Neural cell (in vitro differentiated cells): ENCODE results near the gene FYB1. TPM values are rescaled to one million over a fixed set of nuclear protein-coding genes. Genes with fewer than 3 reads are reported as not detected.

Experiments
- H2AFZ ChIP-seq: fragments of 200-600, 300-800 bp; sonication (generic), shearing (Covaris generic); 2 replicates; pipeline ENCODE4 v1.6.0; 2014; ENCODE audit warnings: low read depth, mild to moderate bottlenecking, antibody characterized with exemption, low read length, moderate library complexity
- H3F3A ChIP-seq: fragments of 200-600 bp; shearing (Covaris generic); 2 replicates; pipeline ENCODE4 v1.6.1; 2016; ENCODE audit warnings: mild to moderate bottlenecking, moderate library complexity, mixed read lengths, antibody characterized with exemption, low read length; ENCODE audit not compliant: insufficient read depth, poor library complexity, severe bottlenecking
- H3K27ac ChIP-seq: fragments of 200-600, 300-800 bp; sonication (generic), shearing (Covaris generic); 2 replicates; pipeline ENCODE4 v1.5.1; 2014; ENCODE audit warnings: mild to moderate bottlenecking, low read length, moderate library complexity
- H3K27me3 ChIP-seq: fragments of 300-800, 200-600 bp; sonication (generic), shearing (Covaris generic); 2 replicates; pipeline ENCODE4 v1.6.0; 2014; ENCODE audit warnings: mild to moderate bottlenecking, low read depth, low read length, moderate library complexity; ENCODE audit not compliant: insufficient read depth
- H3K36me3 ChIP-seq: fragments of 300-800, 200-600 bp; sonication (generic), shearing (Covaris generic); 2 replicates; pipeline ENCODE4 v1.5.1; 2014; ENCODE audit warnings: mild to moderate bottlenecking, antibody characterized with exemption, low read length, moderate library complexity; ENCODE audit not compliant: insufficient read depth
- H3K4me2 ChIP-seq: fragments of 300-800, 200-600 bp; sonication (generic), shearing (Covaris generic); 2 replicates; pipeline ENCODE4 v1.6.0; 2014; ENCODE audit warnings: mild to moderate bottlenecking, low read length
- H3K4me3 ChIP-seq: fragments of 300-800, 200-600 bp; sonication (generic), shearing (Covaris generic); 2 replicates; pipeline ENCODE4 v1.5.1; 2014; ENCODE audit warnings: mild to moderate bottlenecking, low read length, moderate library complexity
- H3K79me2 ChIP-seq: fragments of 200-600 bp; shearing (Covaris generic); replicated peaks from 2 replicates; pipeline ENCODE4 v1.6.0; 2014; ENCODE audit warnings: mild to moderate bottlenecking, low read length, moderate library complexity; ENCODE audit not compliant: insufficient read depth
- H3K9ac ChIP-seq: fragments of 300-800, 200-600 bp; sonication (generic), shearing (Covaris generic); 2 replicates; pipeline ENCODE4 v1.6.1; 2016; ENCODE audit warnings: mild to moderate bottlenecking, low read length, mixed read lengths
- H3K9me2 ChIP-seq: fragments of 200-600 bp; shearing (Covaris generic); 2 replicates; pipeline ENCODE4 v1.6.1; 2016; ENCODE audit warnings: mild to moderate bottlenecking, low read length, mixed read lengths; ENCODE audit not compliant: insufficient read depth
- H3K9me3 ChIP-seq: fragments of 200-600, 300-800 bp; sonication (generic), shearing (Covaris generic); 2 replicates; pipeline ENCODE4 v1.6.1; 2016; ENCODE audit warnings: mild to moderate bottlenecking, mixed run types, low read length, moderate library complexity, mixed read lengths
- H4K20me1 ChIP-seq: fragments of 200-600 bp; shearing (Covaris generic); 2 replicates; pipeline ENCODE4 v1.6.1; 2016; ENCODE audit warnings: mild to moderate bottlenecking, mixed run types; ENCODE audit not compliant: insufficient read depth
- EP300 ChIP-seq: fragments of 450-650 bp; conservative IDR thresholded peaks from 2 replicates; pipeline ENCODE4 v1.6.1; 2014; ENCODE audit warnings: antibody characterized with exemption, mild to moderate bottlenecking, moderate library complexity; ENCODE audit not compliant: poor library complexity, severe bottlenecking
- EZH2 ChIP-seq: fragments of 200-600, 300-800 bp; shearing (Covaris generic), sonication (generic); IDR thresholded peaks from 2 replicates; pipeline ENCODE4 v1.6.1; 2014; ENCODE audit warnings: antibody characterized with exemption, low read length, borderline replicate concordance, mild to moderate bottlenecking; ENCODE audit not compliant: insufficient read depth, poor library complexity, severe bottlenecking
- MXI1 ChIP-seq: fragments of 450-650 bp; conservative IDR thresholded peaks from 2 replicates; pipeline ENCODE4 v1.6.1; 2014; ENCODE audit warnings: antibody characterized with exemption, mild to moderate bottlenecking; ENCODE audit not compliant: poor library complexity, severe bottlenecking
- POLR2AphosphoS5 ChIP-seq: IDR thresholded peaks from 2 replicates; pipeline ENCODE4 v1.6.1; 2012
- RAD21 ChIP-seq: fragments of 450-650 bp; conservative IDR thresholded peaks from 2 replicates; pipeline ENCODE4 v1.6.1; 2014; ENCODE audit warnings: antibody characterized with exemption, mild to moderate bottlenecking, moderate library complexity
- SMC3 ChIP-seq: fragments of 450-650 bp; conservative IDR thresholded peaks from 2 replicates; pipeline ENCODE4 v1.6.1; 2014; ENCODE audit warnings: antibody characterized with exemption, mild to moderate bottlenecking, moderate library complexity; ENCODE audit not compliant: poor library complexity
- TAF1 ChIP-seq: IDR thresholded peaks from 2 replicates; pipeline ENCODE4 v1.6.1; 2012; ENCODE audit warnings: low read depth
- polyA plus RNA-seq: library from polyadenylated mRNA; depleted of rRNA; stranded (reverse); fragments of >200 nt; gene quantifications from 2 replicates; pipeline ENCODE4 v1.2.3, GENCODE V29; 2014
- TF ChIP-seq, protein P1 (sequence below): IDR thresholded peaks from 2 replicates; pipeline ENCODE4 v1.6.1; 2012; ENCODE audit warnings: borderline replicate concordance
- TF ChIP-seq, protein P2 (sequence below): fragments of 450-650 bp; IDR thresholded peaks from 2 replicates; pipeline ENCODE4 v1.5.1; 2014; ENCODE audit warnings: antibody characterized with exemption, mild to moderate bottlenecking, moderate library complexity; ENCODE audit not compliant: poor library complexity, severe bottlenecking

FYB1 gene
- polyA plus RNA-seq, 1 donor from 2014 or later, result not detected

DNA sequence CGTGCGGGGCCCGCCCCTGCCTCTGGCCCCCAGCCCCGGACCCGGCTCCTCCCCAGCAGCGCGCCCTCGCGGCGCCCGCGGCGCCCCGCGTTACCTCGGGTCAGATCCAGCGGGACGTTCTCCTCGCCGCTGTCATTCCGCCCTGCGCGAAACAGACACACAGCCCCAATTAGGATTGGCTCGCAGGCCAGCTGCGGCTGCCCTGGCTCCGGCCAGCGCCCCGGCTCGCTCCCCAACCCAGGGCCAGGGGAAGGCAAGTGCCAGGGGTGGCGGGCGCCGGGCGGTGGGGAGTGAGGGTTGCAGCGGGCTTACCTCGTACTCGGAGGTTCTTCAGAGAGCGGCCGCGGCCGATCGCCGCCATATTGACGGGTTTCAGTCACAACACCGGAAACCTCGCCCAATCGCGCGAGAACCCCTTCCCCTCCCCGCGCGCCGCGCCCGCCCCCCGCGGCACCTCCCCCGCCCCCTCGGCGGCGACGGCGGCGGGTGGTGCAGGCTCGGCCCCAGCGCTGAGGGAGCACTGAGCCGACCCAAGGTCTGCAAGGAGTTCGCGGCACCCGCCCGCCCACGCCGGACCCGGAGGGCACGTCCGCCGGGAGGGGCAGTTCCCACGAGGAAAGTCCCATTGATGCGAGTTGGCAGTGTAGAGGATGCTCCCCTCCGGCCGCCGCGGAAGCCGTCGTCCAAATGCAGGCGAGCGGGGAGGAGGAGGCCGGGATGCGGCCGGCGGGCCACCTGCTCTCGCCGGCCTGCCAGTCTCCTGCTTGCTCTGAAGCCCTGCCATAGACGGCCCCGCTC, 145.1 kb downstream of the FYB1 start, which contains the start of gene RICTOR:
Gene RICTOR (minus strand): TSS at position 383 of the 798 bp plus-strand sequence. CDS start 22 bp downstream, at position 361.
- Histone ChIP-seq H3K9me2 (no peaks in the 10 kb centered on the region), H3K27me3 (no peaks in the 10 kb centered on the region), H3K9me3 (no peaks in the 10 kb centered on the region), H3K4me2 (peak within 1 kb of the TSS; percentile 58), H4K20me1 (no peaks in the 10 kb centered on the region), H2AFZ (peak within 1 kb of the TSS; percentile 86), H3K79me2 (peaks cover 38% of the 10 kb centered on the region), H3K4me3 (peak within 1 kb of the TSS; percentile 85), H3K36me3 (no peaks in the 10 kb centered on the region), H3K27ac (peak within 1 kb of the TSS; percentile 94), H3F3A (no peaks in the 10 kb centered on the region), H3K9ac (peak within 1 kb of the TSS; percentile 96)
- TF ChIP-seq TAF1, result peak; percentile 95
- TF ChIP-seq SMC3, result no peak
- TF ChIP-seq, protein P1, sequence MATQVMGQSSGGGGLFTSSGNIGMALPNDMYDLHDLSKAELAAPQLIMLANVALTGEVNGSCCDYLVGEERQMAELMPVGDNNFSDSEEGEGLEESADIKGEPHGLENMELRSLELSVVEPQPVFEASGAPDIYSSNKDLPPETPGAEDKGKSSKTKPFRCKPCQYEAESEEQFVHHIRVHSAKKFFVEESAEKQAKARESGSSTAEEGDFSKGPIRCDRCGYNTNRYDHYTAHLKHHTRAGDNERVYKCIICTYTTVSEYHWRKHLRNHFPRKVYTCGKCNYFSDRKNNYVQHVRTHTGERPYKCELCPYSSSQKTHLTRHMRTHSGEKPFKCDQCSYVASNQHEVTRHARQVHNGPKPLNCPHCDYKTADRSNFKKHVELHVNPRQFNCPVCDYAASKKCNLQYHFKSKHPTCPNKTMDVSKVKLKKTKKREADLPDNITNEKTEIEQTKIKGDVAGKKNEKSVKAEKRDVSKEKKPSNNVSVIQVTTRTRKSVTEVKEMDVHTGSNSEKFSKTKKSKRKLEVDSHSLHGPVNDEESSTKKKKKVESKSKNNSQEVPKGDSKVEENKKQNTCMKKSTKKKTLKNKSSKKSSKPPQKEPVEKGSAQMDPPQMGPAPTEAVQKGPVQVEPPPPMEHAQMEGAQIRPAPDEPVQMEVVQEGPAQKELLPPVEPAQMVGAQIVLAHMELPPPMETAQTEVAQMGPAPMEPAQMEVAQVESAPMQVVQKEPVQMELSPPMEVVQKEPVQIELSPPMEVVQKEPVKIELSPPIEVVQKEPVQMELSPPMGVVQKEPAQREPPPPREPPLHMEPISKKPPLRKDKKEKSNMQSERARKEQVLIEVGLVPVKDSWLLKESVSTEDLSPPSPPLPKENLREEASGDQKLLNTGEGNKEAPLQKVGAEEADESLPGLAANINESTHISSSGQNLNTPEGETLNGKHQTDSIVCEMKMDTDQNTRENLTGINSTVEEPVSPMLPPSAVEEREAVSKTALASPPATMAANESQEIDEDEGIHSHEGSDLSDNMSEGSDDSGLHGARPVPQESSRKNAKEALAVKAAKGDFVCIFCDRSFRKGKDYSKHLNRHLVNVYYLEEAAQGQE, result peak; percentile 80
- peak; percentile 56 for TF ChIP-seq MXI1
- no peak for TF ChIP-seq EP300
- TF ChIP-seq, protein P2, sequence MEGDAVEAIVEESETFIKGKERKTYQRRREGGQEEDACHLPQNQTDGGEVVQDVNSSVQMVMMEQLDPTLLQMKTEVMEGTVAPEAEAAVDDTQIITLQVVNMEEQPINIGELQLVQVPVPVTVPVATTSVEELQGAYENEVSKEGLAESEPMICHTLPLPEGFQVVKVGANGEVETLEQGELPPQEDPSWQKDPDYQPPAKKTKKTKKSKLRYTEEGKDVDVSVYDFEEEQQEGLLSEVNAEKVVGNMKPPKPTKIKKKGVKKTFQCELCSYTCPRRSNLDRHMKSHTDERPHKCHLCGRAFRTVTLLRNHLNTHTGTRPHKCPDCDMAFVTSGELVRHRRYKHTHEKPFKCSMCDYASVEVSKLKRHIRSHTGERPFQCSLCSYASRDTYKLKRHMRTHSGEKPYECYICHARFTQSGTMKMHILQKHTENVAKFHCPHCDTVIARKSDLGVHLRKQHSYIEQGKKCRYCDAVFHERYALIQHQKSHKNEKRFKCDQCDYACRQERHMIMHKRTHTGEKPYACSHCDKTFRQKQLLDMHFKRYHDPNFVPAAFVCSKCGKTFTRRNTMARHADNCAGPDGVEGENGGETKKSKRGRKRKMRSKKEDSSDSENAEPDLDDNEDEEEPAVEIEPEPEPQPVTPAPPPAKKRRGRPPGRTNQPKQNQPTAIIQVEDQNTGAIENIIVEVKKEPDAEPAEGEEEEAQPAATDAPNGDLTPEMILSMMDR, result no peak
- peak; percentile 25 for TF ChIP-seq RAD21
- peak; percentile 85 for TF ChIP-seq POLR2AphosphoS5
- TF ChIP-seq EZH2, result no peak

DNA sequence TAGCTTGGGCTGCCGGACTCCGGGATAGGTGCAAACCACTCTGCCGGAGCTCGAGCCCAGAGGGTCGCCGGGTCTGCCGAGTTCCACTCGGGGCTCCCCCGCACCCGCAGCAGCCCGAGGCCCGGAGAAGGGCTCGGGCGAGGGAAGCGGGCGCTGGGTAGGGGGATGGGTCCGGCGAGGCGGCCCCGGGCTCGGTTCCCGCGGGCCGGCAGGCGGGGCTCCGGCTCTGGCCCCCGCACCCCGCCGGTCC, 145.7 kb downstream of the FYB1 start:
- H3K4me2 ChIP-seq, result no peak overlapping the region
- no peaks in the 10 kb centered on the region for H4K20me1 ChIP-seq
- TF ChIP-seq, protein P2, result no peak
- TF ChIP-seq TAF1, result peak; percentile 10
- TF ChIP-seq, protein P1, result no peak
- TF ChIP-seq MXI1, result no peak
- no peak for TF ChIP-seq SMC3
- no peak for TF ChIP-seq RAD21
- TF ChIP-seq EP300, result no peak
- no peak for TF ChIP-seq POLR2AphosphoS5
- no peak for TF ChIP-seq EZH2
- no peaks in the 10 kb centered on the region for H3K9me3 ChIP-seq
- peaks cover 44% of the 10 kb centered on the region for H3K79me2 ChIP-seq
- no peaks in the 10 kb centered on the region for H3K9me2 ChIP-seq
- H3K9ac ChIP-seq, result peak overlapping the region; percentile 96
- H3F3A ChIP-seq, result no peaks in the 10 kb centered on the region
- H2AFZ ChIP-seq, result peak overlapping the region; percentile 23
- H3K27ac ChIP-seq, result peak overlapping the region; percentile 94
- H3K36me3 ChIP-seq, result no peaks in the 10 kb centered on the region
- H3K27me3 ChIP-seq, result no peaks in the 10 kb centered on the region
- H3K4me3 ChIP-seq, result peak overlapping the region; percentile 85
